K562 (cell line): Measurements from ENCODE around the gene UGP2. TPM values are rescaled to one million over a fixed set of nuclear protein-coding genes. Genes with fewer than 3 reads are reported as not detected.

Experiments used
- ATF7 ChIP-seq: fragments of 450-650 bp; IDR thresholded peaks from 2 replicates; pipeline ENCODE4 v1.7.1; 2014; ENCODE audit warnings: mild to moderate bottlenecking, moderate library complexity
- BCL6 ChIP-seq: fragments of 250-450 bp; sonication (Bioruptor Pico); IDR thresholded peaks from 2 replicates; pipeline ENCODE4 v1.4.0; 2020
- BCOR ChIP-seq: fragments of 450-650 bp; IDR thresholded peaks from 2 replicates; pipeline ENCODE4 v1.6.1; 2016
- BRCA1 ChIP-seq, 2 experiments: fragments of 450-650 bp in 1 of 2; sonication (generic) in 1 of 2; formaldehyde crosslinking in 1 of 2; IDR thresholded peaks; 2 replicates each; pipeline versions ENCODE4 v1.5.0 to v1.6.1; 2017 to 2020; ENCODE audit warnings: mild to moderate bottlenecking in 1 of 2, missing genetic modification reagents in 1 of 2
- ESRRB ChIP-seq: fragments of 250-450 bp; sonication (Bioruptor Pico); IDR thresholded peaks from 2 replicates; pipeline ENCODE4 v1.5.0; 2020; ENCODE audit warnings: mild to moderate bottlenecking, moderate library complexity, borderline replicate concordance
- HDAC8 ChIP-seq: fragments of 450-650 bp; IDR thresholded peaks from 2 replicates; pipeline ENCODE4 v1.6.1; 2016; ENCODE audit warnings: mild to moderate bottlenecking, missing genetic modification characterization, moderate library complexity, missing compliant biosample characterization
- HNRNPK ChIP-seq: fragments of 200-400 bp; formaldehyde crosslinking; IDR thresholded peaks from one replicate; pipeline ENCODE4 v1.6.1; 2018; ENCODE audit warnings: mild to moderate bottlenecking, low read depth, low read length; ENCODE audit not compliant: poor library complexity, severe bottlenecking
- HNRNPL ChIP-seq: fragments of 200-400 bp; formaldehyde crosslinking; IDR thresholded peaks from 2 replicates; pipeline ENCODE4 v1.6.1; 2017; ENCODE audit warnings: low read depth, mild to moderate bottlenecking, low read length
- L3MBTL2 ChIP-seq: fragments of 450-650 bp; IDR thresholded peaks from 2 replicates; pipeline ENCODE4 v1.6.1; 2016; ENCODE audit warnings: mild to moderate bottlenecking, moderate library complexity
- MAZ ChIP-seq, 2 experiments: fragments of 450-650 bp in 1 of 2; sonication (generic) in 1 of 2; formaldehyde crosslinking; IDR thresholded peaks in 1 of 2; conservative IDR thresholded peaks in 1 of 2; 2 replicates each; pipeline versions ENCODE4 v1.4.0 to v1.5.0; 2020; ENCODE audit warnings: mild to moderate bottlenecking in 1 of 2, missing genetic modification reagents in 1 of 2
- MYBL2 ChIP-seq, 2 experiments: fragments of 450-650 bp in 1 of 2; sonication (generic) in 1 of 2; formaldehyde crosslinking in 1 of 2; IDR thresholded peaks; 2 replicates each; pipeline versions ENCODE4 v1.6.1 to v1.8.1; 2017 to 2022; ENCODE audit warnings: borderline replicate concordance in 1 of 2, inconsistent platforms in 1 of 2, low read depth in 1 of 2, mild to moderate bottlenecking in 1 of 2, missing genetic modification reagents in 1 of 2, moderate library complexity in 1 of 2
- NELFE ChIP-seq: IDR thresholded peaks from 2 replicates; pipeline ENCODE4 v1.6.1; 2011; ENCODE audit warnings: mild to moderate bottlenecking; ENCODE audit not compliant: insufficient read depth, insufficient read length
- NR3C1 ChIP-seq: sonication (generic); formaldehyde crosslinking; IDR thresholded peaks from 2 replicates; pipeline ENCODE4 v1.8.1; 2022; ENCODE audit warnings: missing genetic modification reagents
- RBBP5 ChIP-seq: fragments of 200-600 bp; sonication (generic); IDR thresholded peaks from 2 replicates; pipeline ENCODE4 v1.6.1; 2012; ENCODE audit warnings: borderline replicate concordance, mild to moderate bottlenecking, low read length, control low read depth, inconsistent platforms; ENCODE audit not compliant: insufficient read depth, poor library complexity, severe bottlenecking
- RFX5 ChIP-seq: IDR thresholded peaks from 2 replicates; pipeline ENCODE4 v1.6.1; 2011; ENCODE audit warnings: low read depth, mild to moderate bottlenecking, improper control_type of control experiment, low read length
- ZFP1 ChIP-seq: fragments of 450-650 bp; formaldehyde crosslinking; IDR thresholded peaks from 2 replicates; pipeline ENCODE4 v1.4.0; 2020; ENCODE audit warnings: mild to moderate bottlenecking, mixed read lengths
- polyA plus RNA-seq, 8 experiments: library from polyadenylated mRNA; depleted of rRNA in 4 of 8; stranded (reverse) in 5 of 8; unstranded in 3 of 8; fragments of >200 nt; fragmentation: Nextera tagmentation in 2 of 8; fragmentation: Illumina TruSeq in 1 of 8; extraction: Ambion mirVana in 2 of 8; extraction: Trizol in 1 of 8; gene quantifications; 2 replicates each; pipeline versions ENCODE4 v1.2.1 to v1.2.3, GENCODE V29; 2011 to 2014; ENCODE audit warnings: inconsistent platforms in 1 of 8, missing spikeins in 1 of 8
- total RNA-seq, 7 experiments: library from RNA; depleted of rRNA in 6 of 7; stranded (reverse); fragments of >200 nt in 6 of 7; fragmentation: Illumina TruSeq in 2 of 7; extraction: Trizol in 2 of 7; gene quantifications; 2 replicates each; pipeline versions ENCODE4 v1.2.1 to v1.2.3, GENCODE V29; 2011 to 2021; ENCODE audit warnings: low replicate concordance in 1 of 7
- TF ChIP-seq, protein P1 (sequence below): fragments of 450-650 bp; IDR thresholded peaks from 2 replicates; pipeline ENCODE4 v1.6.1; 2014; ENCODE audit warnings: low read depth, mild to moderate bottlenecking, moderate library complexity, borderline replicate concordance
- TF ChIP-seq, protein P2 (sequence below): fragments of 250-450 bp; sonication (Bioruptor Pico); IDR thresholded peaks from 2 replicates; pipeline ENCODE4 v1.9.0; 2021; ENCODE audit warnings: mild to moderate bottlenecking, inconsistent platforms
- TF ChIP-seq, protein P3 (sequence below): sonication (generic); formaldehyde crosslinking; IDR thresholded peaks from 2 replicates; pipeline ENCODE4 v1.4.0; 2020; ENCODE audit warnings: mild to moderate bottlenecking, missing genetic modification reagents

Gene UGP2
- total and polyA plus RNA-seq, 9 of the 15 experiments (the other 6 are each of a cell fraction or from before 2014, with no cell fraction given) = 25.2 to 69.3 (median 58.9) TPM

DNA sequence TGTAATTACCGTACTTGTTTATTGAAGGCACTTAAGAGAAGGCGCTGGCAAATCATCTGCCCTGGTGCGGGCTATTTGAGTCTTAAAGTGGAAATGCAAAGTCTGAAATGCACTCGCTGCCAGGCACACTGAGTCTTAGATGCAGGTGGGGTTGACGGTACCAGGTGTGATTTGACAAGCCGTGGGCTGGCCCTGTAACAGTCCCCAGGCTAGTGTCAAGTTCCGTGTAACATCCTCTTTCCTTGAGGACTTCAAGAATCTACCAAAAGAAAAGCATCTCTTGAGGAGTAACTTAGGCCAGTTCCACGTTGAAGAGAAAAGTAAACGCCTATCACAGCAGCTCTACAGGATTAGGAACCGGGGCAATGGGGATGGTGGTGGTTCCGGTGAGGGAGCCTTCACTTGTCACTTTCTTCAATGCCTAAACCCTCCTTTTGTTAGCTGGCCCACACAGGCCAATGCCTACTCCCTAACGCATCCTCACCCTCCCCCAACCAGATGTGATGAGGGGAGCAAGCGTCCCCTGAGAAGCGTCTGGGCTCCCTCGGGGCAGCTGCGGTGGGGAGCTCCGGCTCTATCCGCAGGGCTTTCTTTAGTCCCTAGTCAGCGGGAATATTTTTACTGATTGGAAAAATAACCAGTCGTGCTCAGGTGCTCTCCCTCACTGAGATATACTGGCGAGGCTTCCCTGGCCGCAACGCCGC lies 1.5 kb upstream of the UGP2 start (continued):
- TF ChIP-seq, protein P1, sequence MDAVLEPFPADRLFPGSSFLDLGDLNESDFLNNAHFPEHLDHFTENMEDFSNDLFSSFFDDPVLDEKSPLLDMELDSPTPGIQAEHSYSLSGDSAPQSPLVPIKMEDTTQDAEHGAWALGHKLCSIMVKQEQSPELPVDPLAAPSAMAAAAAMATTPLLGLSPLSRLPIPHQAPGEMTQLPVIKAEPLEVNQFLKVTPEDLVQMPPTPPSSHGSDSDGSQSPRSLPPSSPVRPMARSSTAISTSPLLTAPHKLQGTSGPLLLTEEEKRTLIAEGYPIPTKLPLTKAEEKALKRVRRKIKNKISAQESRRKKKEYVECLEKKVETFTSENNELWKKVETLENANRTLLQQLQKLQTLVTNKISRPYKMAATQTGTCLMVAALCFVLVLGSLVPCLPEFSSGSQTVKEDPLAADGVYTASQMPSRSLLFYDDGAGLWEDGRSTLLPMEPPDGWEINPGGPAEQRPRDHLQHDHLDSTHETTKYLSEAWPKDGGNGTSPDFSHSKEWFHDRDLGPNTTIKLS = peak; percentile 65; the same call in 1 of the 2 replicates
- TF ChIP-seq BRCA1 (IDR thresholded peaks at IDR 0.05) = no peak
- TF ChIP-seq BRCA1 (CRISPR knock-in tag; IDR thresholded peaks at IDR 0.05) = 0 out of 2 replicates have a peak, but pooled peaks have one; percentile 60
- no peak for TF ChIP-seq BCL6
- TF ChIP-seq, protein P2, sequence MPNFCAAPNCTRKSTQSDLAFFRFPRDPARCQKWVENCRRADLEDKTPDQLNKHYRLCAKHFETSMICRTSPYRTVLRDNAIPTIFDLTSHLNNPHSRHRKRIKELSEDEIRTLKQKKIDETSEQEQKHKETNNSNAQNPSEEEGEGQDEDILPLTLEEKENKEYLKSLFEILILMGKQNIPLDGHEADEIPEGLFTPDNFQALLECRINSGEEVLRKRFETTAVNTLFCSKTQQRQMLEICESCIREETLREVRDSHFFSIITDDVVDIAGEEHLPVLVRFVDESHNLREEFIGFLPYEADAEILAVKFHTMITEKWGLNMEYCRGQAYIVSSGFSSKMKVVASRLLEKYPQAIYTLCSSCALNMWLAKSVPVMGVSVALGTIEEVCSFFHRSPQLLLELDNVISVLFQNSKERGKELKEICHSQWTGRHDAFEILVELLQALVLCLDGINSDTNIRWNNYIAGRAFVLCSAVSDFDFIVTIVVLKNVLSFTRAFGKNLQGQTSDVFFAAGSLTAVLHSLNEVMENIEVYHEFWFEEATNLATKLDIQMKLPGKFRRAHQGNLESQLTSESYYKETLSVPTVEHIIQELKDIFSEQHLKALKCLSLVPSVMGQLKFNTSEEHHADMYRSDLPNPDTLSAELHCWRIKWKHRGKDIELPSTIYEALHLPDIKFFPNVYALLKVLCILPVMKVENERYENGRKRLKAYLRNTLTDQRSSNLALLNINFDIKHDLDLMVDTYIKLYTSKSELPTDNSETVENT (CRISPR knock-in tag) = no peak
- no peak for TF ChIP-seq NR3C1 (CRISPR knock-in tag)
- TF ChIP-seq ESRRB (CRISPR knock-in tag) = no peak
- no peak for TF ChIP-seq NELFE
- peak; percentile 70; the same call in 1 of the 2 replicates for TF ChIP-seq L3MBTL2
- TF ChIP-seq RFX5 = no peak
- TF ChIP-seq HDAC8 (tag) = no peak
- no peak for TF ChIP-seq RBBP5
- TF ChIP-seq, protein P3, sequence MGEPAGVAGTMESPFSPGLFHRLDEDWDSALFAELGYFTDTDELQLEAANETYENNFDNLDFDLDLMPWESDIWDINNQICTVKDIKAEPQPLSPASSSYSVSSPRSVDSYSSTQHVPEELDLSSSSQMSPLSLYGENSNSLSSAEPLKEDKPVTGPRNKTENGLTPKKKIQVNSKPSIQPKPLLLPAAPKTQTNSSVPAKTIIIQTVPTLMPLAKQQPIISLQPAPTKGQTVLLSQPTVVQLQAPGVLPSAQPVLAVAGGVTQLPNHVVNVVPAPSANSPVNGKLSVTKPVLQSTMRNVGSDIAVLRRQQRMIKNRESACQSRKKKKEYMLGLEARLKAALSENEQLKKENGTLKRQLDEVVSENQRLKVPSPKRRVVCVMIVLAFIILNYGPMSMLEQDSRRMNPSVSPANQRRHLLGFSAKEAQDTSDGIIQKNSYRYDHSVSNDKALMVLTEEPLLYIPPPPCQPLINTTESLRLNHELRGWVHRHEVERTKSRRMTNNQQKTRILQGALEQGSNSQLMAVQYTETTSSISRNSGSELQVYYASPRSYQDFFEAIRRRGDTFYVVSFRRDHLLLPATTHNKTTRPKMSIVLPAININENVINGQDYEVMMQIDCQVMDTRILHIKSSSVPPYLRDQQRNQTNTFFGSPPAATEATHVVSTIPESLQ = no peak
- peak; percentile 72; the same call in 1 of the 2 replicates for TF ChIP-seq ATF7
- TF ChIP-seq MYBL2 (IDR thresholded peaks at IDR 0.05; ENCODE audit: low read depth) = no peak
- no peak for TF ChIP-seq MYBL2 (CRISPR knock-in tag; IDR thresholded peaks at IDR 0.05; ENCODE audit: borderline replicate concordance)
- no peak for TF ChIP-seq ZFP1 (CRISPR knock-in tag)
- peak in 1 of 2 experiments; percentile 16; a peak in 1 of 4 replicates for TF ChIP-seq MAZ (CRISPR knock-in tag; conservative IDR thresholded peaks at IDR 0.05 in 1 of 2, IDR thresholded peaks at IDR 0.05 in 1 of 2)
- TF ChIP-seq HNRNPK = no peak
- no peak for TF ChIP-seq HNRNPL
- TF ChIP-seq BCOR = 0 out of 2 replicates have a peak, but pooled peaks have one; percentile 32
